GM23248 (cell line): ENCODE data around the gene B3GNT5.

Experiments
- EZH2 ChIP-seq: fragments of 200-600 bp; sonication (generic); IDR thresholded peaks from 2 replicates; pipeline ENCODE4 v1.6.1; 2018; ENCODE audit warnings: antibody characterized with exemption, mild to moderate bottlenecking; ENCODE audit not compliant: insufficient read depth, poor library complexity, severe bottlenecking
- EZH2phosphoT487 ChIP-seq: fragments of 200-600 bp; sonication (generic); IDR thresholded peaks from 2 replicates; pipeline ENCODE4 v1.6.1; 2018; ENCODE audit warnings: antibody characterized with exemption, moderate library complexity, mild to moderate bottlenecking, low read depth; ENCODE audit not compliant: insufficient read depth

- TF ChIP-seq EZH2phosphoT487 (no peak), EZH2 (no peak)
Observed at GRCh38 chr3:183244219-183244618, 8.8 kb upstream of the B3GNT5 start.
